Stimulated activated CD4-positive, alpha-beta T cell treated with anti-CD3 and anti-CD28 coated beads, Interleukin-2, amount 100 ng/mL, for 24 hours (primary cell): ENCODE measurements around the gene KANK4.

Source experiments
- DNase-seq, 2 donors: peaks; one replicate each; pipeline ENCODE4 v3.0.0-alpha.2; 2020

Gene KANK4

DNA sequence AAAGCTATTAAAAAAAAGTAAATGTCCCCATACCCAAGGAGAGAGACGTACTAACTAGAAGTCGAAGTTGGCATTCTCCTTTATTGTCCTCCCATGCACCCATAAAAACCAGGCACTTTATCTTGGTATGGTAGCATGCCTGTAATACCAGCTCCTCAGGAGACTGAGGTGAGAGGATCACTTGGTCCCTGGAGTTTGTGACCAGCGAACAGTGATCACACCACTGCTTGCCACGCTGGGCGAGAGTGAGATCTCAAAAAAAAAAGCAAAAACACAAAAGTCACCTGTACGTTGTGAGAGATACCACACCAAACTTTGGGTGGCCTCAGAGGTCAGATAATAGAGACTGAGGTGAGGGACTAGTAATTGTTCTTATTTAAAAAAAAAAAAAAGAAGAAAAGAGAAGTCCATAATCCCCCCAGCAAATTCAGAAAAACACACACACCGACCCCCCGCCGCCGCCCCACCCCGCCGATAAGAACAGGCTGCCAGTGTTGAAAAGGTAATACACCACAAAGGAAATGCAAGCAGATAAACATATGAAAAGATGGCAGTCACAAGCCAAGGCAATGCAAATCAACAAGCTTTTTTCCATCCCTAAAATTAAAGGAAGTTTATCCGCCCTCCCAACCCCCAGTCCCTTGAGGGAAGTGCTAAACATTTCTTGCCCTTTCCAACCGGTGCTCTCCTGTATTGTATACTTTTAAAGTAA lies 121.0 kb downstream of the KANK4 start:
- no peak for DNase-seq

DNA sequence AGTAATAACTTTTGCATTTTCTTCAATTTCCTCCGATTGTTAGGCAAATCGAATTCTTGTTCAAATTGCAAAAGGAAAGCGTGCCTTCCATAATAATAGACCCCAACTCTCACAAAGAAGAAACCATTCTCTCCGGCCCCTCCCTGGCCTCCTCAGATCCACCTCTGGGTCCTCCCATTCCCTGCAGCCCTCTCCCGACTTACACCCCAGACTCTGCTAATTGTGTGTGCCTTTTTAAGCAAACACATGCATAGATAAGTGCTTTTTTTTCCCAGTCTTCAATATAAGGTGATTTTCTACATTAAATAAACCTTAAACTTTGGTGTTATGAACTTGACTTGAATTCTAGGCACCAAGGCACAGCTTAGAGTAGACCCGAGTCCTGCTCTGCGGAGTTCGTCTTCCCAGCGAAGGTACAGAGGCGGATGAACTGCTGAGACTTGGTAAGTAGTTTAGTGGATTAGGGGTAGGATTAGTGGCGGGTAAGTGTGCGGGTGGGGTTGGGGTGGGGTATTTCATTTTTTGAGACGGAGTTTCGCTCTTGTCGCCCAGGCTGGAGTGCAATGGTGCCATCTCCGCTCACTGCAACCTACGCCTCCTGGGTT lies 123.0 kb downstream of the KANK4 start:
- DNase-seq = no peak

DNA sequence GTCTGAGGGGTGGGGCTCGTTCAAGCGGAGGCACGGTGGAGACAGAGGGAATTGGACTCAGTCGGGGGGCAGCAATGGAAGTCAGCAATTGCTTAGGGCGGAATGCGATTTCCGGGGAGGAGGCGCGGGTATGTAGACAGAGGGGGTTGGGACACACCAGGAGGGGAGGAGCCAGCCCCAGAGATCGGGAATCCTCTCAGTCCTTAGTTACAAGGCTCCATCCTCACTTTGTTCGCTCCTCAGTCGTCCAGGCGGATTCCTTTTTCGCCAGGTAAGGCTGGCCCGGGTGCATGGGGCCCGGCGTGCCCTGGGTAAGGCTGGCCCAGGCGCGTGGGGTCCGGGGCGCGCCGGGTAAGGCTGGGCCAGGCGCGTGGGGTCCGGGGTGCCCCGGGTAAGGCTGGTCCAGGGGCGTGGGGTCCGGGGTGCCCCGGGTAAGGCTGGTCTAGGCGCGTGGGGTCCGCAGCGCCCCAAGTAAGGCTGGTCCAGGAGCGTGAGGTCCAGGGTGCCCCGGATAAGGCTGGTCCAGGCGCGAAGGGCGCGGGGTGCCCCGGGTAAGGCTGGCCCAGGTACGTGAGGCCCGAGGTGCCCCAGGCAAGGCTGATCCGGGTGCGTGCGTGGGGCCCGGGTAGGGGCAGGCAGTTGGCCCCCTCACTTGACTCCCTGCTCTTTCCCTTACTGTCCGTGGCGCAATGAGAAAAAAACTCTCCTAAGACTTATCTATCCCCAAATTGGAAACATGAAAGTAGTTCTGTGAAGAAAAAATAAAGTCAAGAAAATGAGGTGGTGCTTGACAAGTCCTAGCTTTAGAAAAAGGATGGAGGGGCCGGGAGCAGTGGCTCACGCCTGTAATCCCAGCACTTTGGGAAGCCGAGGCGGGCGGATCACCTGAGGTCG lies 124.3 kb downstream of the KANK4 start, which contains the start of gene L1TD1:
Gene L1TD1 (plus strand): TSS at position 199 of the 894 bp plus-strand sequence. CDS start 11,780 bp downstream, outside the sequence.
- no peak for DNase-seq

GRCh38 chr1:62188111-62188510 lies 131.1 kb downstream of the KANK4 start:
- DNase-seq = no peak

DNA sequence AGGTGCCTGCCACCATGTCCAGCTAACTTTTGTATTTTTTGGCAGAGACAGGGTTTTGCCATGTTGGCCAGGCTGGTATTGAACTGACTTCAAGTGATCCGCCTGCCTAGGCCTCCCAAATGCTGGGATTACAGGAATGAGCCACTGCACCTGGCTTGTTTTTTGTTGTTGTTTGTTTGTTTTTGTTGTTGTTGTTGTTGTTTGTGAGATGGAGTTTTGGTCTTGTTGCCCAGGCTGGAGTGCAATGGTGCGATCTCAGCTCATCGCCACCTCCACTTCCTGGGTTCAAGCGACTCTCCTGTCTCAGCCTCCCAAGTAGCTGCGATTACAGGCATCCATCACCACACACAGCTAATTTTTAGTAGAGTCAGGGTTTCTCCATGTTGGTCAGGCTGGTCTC lies 131.7 kb downstream of the KANK4 start:
- DNase-seq = no peak
